Natural killer cell (primary cell): ENCODE measurements around the gene FOXM1. TPM values are rescaled to one million over a fixed set of nuclear protein-coding genes. Genes with fewer than 3 reads are reported as not detected.
A peak's percentile ranks its signal among the peaks of the same experiment; 100 is the strongest.

Experiments
- ATAC-seq, 3 donors: fragments of 150-1000 bp in 2 of 3; fragments of 200-7000 bp in 1 of 3; cut with Tn5 transposase; 1 replicate in 1 of 3; 2 replicates in 2 of 3; pipeline ENCODE4 v1.10.0; 2021; ENCODE audit warnings: mild to moderate bottlenecking in 2 of 3, moderate library complexity in 2 of 3
- DNase-seq, 2 donors: peaks; one replicate each; pipeline versions ENCODE4 v3.0.0 to v3.0.0-alpha.2; 2013 to 2021; ENCODE audit warnings: mixed read lengths in 1 of 2
- H3K27ac ChIP-seq: one replicate; pipeline ENCODE4 v1.5.1; 2013; ENCODE audit warnings: mild to moderate bottlenecking, low read length
- H3K27me3 ChIP-seq: one replicate; pipeline ENCODE4 v1.6.1; 2013; ENCODE audit warnings: low read length; ENCODE audit not compliant: control insufficient read depth, insufficient read depth
- H3K36me3 ChIP-seq: one replicate; pipeline ENCODE4 v1.6.1; 2013; ENCODE audit warnings: low read length; ENCODE audit not compliant: control insufficient read depth, insufficient read depth
- H3K4me1 ChIP-seq: one replicate; pipeline ENCODE4 v1.6.1; 2013; ENCODE audit warnings: low read length; ENCODE audit not compliant: control insufficient read depth, insufficient read depth
- H3K4me3 ChIP-seq: one replicate; pipeline ENCODE4 v1.5.1; 2013; ENCODE audit warnings: low read length
- H3K9me3 ChIP-seq: one replicate; pipeline ENCODE4 v1.6.1; 2013; ENCODE audit warnings: low read length; ENCODE audit not compliant: control insufficient read depth, insufficient read depth
- H3K27ac Mint-ChIP-seq, 2 donors: one replicate each; pipeline ENCODE4 v1.8.0; 2022; ENCODE audit warnings: mild to moderate bottlenecking in 2 of 2, mixed read lengths in 2 of 2, moderate library complexity in 1 of 2
- H3K27me3 Mint-ChIP-seq, 2 donors: one replicate each; pipeline ENCODE4 v1.8.0; 2022; ENCODE audit warnings: low read depth in 2 of 2, mixed read lengths in 2 of 2
- H3K36me3 Mint-ChIP-seq: one replicate; pipeline ENCODE4 v1.8.0; 2022; ENCODE audit warnings: mixed read lengths
- H3K4me1 Mint-ChIP-seq, 2 donors: one replicate each; pipeline ENCODE4 v1.8.0; 2022; ENCODE audit warnings: mixed read lengths in 2 of 2
- H3K4me3 Mint-ChIP-seq: one replicate; pipeline ENCODE4 v1.8.0; 2022; ENCODE audit warnings: mild to moderate bottlenecking, moderate library complexity, mixed read lengths
- H3K9me3 Mint-ChIP-seq, 2 donors: one replicate each; pipeline ENCODE4 v1.8.0; 2022; ENCODE audit warnings: mixed read lengths in 2 of 2
- WGBS: methylation state at CpG from one replicate; pipeline ENCODE4 v1.1.7; 2013; ENCODE audit warnings: missing lambda C conversion rate; ENCODE audit not compliant: insufficient coverage; 5-methylcytosine and 5-hydroxymethylcytosine counted together
- intact Hi-C: fragments of 100-400 bp; cut with micrococcal nuclease; formaldehyde crosslinking; loops from one replicate; pipeline ENCODE4 v1.14.2; 2022
- total RNA-seq, 4 donors: library from RNA; stranded (reverse); fragments of 120-200 nt in 1 of 4; gene quantifications; one replicate each; pipeline versions ENCODE4 v1.2.3 to v1.2.4, GENCODE V29; 2013 to 2022
- TF ChIP-seq, protein P1 (sequence below): fragments of 200-600 bp; IDR thresholded peaks from one replicate; pipeline ENCODE4 v1.8.0; 2022; ENCODE audit warnings: antibody characterized with exemption

Gene FOXM1
- total RNA-seq, 3 donors from 2014 or later (not counting 1 experiment from before 2014, with no cell fraction given), result 1.8 to 3.6 (median 2.6) TPM

DNA sequence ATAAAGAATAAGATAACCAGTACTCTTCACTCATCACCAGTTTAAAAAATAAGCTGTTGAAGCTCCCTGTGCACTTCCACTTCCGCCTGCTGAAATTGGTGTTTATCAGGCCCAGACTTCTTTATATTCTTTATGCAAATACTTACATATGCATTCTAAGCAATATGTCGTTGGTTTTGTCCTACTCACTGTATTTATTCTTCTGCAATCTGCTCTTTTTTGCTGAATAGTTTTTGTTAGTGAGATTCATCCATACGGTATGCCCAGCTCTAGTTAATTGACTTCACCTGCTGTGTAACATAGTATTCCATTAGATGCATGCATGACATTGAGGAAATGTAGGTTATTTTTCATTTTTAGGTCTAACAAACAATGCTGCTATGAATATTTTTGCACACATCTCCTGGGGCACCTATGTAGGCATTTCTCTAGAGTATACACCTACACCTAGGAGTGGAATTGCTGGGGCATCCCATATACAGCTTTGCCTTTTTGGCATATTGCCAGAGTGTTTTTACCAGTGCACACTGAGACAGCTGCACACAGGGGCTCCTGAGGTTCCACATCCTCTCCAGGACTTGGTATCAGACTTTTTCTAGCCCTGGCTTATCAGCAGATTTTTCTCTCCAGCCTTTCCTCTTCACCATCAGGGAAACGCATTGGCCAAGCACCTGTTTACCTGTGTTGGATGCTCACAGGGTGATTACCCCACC lies 41.1 kb downstream of the FOXM1 start:
- Histone ChIP-seq H3K27me3 (no peaks in the 10 kb centered on the region), H3K4me1 (no peaks in the 10 kb centered on the region), H3K4me3 (no peak overlapping the region), H3K27ac (no peak overlapping the region), H3K36me3 (peaks cover 10% of the 10 kb centered on the region), H3K9me3 (no peaks in the 10 kb centered on the region)
- H3K9me3 Mint-ChIP-seq, result no peaks in the 10 kb centered on the region
- ATAC-seq, result no peak
- H3K36me3 Mint-ChIP-seq, result peaks cover 8% of the 10 kb centered on the region
- H3K4me1 Mint-ChIP-seq, result peaks cover 6 to 12% of the 10 kb centered on the region in 2 donors
- peak overlapping the region in 1 of 2 donors; percentile 20 for H3K27ac Mint-ChIP-seq
- intact Hi-C loops, result no loop called here
- H3K27me3 Mint-ChIP-seq, result peaks cover 0 to 2% of the 10 kb centered on the region in 2 donors
- DNase-seq, result no peak
- 95% methylated on average over 4 of the region's 4 CpGs for WGBS
- TF ChIP-seq, protein P1, sequence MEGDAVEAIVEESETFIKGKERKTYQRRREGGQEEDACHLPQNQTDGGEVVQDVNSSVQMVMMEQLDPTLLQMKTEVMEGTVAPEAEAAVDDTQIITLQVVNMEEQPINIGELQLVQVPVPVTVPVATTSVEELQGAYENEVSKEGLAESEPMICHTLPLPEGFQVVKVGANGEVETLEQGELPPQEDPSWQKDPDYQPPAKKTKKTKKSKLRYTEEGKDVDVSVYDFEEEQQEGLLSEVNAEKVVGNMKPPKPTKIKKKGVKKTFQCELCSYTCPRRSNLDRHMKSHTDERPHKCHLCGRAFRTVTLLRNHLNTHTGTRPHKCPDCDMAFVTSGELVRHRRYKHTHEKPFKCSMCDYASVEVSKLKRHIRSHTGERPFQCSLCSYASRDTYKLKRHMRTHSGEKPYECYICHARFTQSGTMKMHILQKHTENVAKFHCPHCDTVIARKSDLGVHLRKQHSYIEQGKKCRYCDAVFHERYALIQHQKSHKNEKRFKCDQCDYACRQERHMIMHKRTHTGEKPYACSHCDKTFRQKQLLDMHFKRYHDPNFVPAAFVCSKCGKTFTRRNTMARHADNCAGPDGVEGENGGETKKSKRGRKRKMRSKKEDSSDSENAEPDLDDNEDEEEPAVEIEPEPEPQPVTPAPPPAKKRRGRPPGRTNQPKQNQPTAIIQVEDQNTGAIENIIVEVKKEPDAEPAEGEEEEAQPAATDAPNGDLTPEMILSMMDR, result no peak
- no peak overlapping the region for H3K4me3 Mint-ChIP-seq

DNA sequence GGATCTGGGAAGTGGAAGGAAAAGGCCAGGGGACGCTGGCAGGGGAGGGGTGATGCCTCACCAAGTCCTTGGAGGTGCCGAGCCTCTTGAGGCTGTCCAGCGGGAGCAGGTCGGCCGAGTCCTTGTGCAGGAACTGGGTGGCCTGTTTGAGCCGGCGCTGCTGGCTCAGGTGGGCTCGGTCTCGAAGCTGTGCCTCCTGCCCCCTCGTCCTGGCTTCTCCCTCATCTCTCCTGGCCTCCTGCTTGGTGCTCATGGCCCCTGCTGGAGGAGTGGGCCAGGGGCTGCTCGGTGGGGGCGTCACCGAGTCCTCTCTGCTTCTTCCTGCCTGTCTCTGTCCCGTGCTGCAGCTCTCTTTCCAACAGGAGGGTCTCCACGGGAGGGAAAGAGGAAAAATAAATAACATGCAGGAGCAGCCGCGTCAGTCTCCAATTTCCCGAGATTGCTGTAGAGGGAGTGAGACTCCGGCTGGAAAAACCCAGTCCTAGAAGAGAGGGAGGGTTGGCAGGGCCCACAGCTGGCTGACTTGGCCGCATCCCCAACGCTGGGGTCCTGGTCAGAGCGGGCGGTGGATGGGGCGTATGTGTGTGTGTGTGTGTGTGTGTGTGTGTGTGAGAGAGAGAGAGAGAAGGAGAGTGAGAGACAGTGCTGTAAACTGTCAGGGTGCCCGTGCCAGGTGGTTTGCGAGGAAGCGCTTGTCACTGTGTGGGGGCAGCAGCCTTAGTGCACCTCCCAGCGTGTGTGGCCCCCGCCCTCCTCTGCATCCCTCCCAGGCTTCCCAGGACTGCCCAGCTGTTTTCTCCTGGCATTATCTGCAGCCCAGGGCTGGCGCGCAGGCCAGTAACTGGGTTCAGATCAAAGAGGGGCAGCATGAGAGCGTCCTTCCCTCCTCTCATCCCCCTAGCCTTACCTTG lies 42.1 kb downstream of the FOXM1 start, which contains the start of gene NRIP2:
Gene NRIP2, minus strand, starts transcription at position 455 of the 911 bp plus-strand sequence. Its CDS starts 52 bp downstream, at position 403.
- H3K4me3 ChIP-seq, result no peak within 1 kb of the TSS
- no peaks in the 10 kb centered on the region for H3K9me3 ChIP-seq
- Mint-ChIP-seq H3K4me1 (peaks cover 6 to 12% of the 10 kb centered on the region in 2 donors), H3K27ac (peak within 1 kb of the TSS in 1 of 2 donors; percentile 20), H3K4me3 (no peak within 1 kb of the TSS), H3K9me3 (no peaks in the 10 kb centered on the region), H3K36me3 (peaks cover 7% of the 10 kb centered on the region), H3K27me3 (peaks cover 0 to 2% of the 10 kb centered on the region in 2 donors)
- ATAC-seq (peak in 1 of 3 donors; percentile 34), DNase-seq (no peak)
- H3K27ac ChIP-seq, result no peak within 1 kb of the TSS
- no peaks in the 10 kb centered on the region for H3K27me3 ChIP-seq
- no peaks in the 10 kb centered on the region for H3K4me1 ChIP-seq
- intact Hi-C loops, result no loop called here
- WGBS, result 48% methylated on average over 32 of the region's 32 CpGs
- TF ChIP-seq, protein P1, result no peak
- peaks cover 17% of the 10 kb centered on the region for H3K36me3 ChIP-seq

DNA sequence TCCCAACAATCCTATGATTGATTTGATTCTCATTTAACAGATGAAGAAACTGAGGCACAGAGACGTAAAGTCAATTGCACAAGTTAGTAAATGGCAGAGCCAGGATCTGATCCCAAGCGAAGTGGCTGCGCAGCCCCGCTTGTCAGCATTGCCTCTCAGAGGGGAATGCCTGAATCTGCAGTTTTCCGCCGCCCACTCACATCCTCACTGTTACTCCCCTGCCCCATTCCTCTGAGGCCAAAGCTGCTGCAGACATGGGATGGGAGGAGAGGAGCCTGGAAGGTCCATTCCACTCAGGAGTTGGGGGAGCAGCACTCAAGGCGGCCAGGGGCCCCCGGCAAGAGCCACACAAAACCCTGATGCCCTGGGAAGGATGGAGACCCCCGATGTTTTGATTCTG lies 43.2 kb downstream of the FOXM1 start:
- Histone ChIP-seq H3K9me3 (no peaks in the 10 kb centered on the region), H3K27me3 (no peaks in the 10 kb centered on the region), H3K27ac (no peak overlapping the region), H3K4me3 (no peak overlapping the region), H3K4me1 (no peaks in the 10 kb centered on the region), H3K36me3 (peaks cover 16% of the 10 kb centered on the region)
- no peak for ATAC-seq
- Mint-ChIP-seq H3K27ac (no peak overlapping the region), H3K27me3 (peaks cover 0 to 2% of the 10 kb centered on the region in 2 donors), H3K9me3 (no peaks in the 10 kb centered on the region), H3K4me1 (peaks cover 6 to 12% of the 10 kb centered on the region in 2 donors), H3K36me3 (no peaks in the 10 kb centered on the region), H3K4me3 (no peak overlapping the region)
- intact Hi-C loops, result no loop called here
- DNase-seq, result no peak
- TF ChIP-seq, protein P1, result no peak
- WGBS, result 97% methylated on average over 9 of the region's 9 CpGs
